ENCODE results near the gene ZMYND11. TPM values are rescaled to one million over a fixed set of nuclear protein-coding genes. Genes with fewer than 3 reads are reported as not detected.
A peak's percentile ranks its signal among the peaks of the same experiment; 100 is the strongest.

The ZMYND11 gene
- total and polyA plus RNA-seq, 11 donors = 22.7 to 96.6 (median 73.3) TPM

GRCh38 chr10:241451-241850 is 106.2 kb downstream of the ZMYND11 start:
- ATAC-seq (peak in 3 of 4 donors; percentile 26 to 65 (median 44)), DNase-seq (no peak)
- peak overlapping the region in 1 of 12 donors; percentile 13 for H3K27ac ChIP-seq
- H3K9me3 ChIP-seq = no peaks in the 10 kb centered on the region
- intact Hi-C loops (cut with DNase I) = no loop called here
- H3K27me3 ChIP-seq = no peaks in the 10 kb centered on the region
- TF ChIP-seq POLR2A (IDR thresholded peaks at IDR 0.05) (no peak), CTCF (IDR thresholded peaks at IDR 0.05) (no peak)
- H3K4me3 ChIP-seq = no peak overlapping the region
- H3K36me3 ChIP-seq = peaks cover 0 to 100% (median 86%) of the 10 kb centered on the region in 9 donors
- WGBS, 4 donors = 69 to 82% (median 75%) methylated on average over 6 of the region's 6 CpGs
- peaks cover 0 to 8% (median 0%) of the 10 kb centered on the region in 12 donors for H3K4me1 ChIP-seq

GRCh38 chr10:241966-242643 is 106.8 kb downstream of the ZMYND11 start:
- DNase-seq = no peak
- ATAC-seq = no peak
- Histone ChIP-seq H3K27ac (no peak overlapping the region), H3K27me3 (no peaks in the 10 kb centered on the region), H3K4me1 (peaks cover 0 to 8% (median 0%) of the 10 kb centered on the region in 12 donors), H3K36me3 (peaks cover 0 to 100% (median 87%) of the 10 kb centered on the region in 9 donors), H3K9me3 (no peaks in the 10 kb centered on the region), H3K4me3 (no peak overlapping the region)
- WGBS, 4 donors = 86 to 88% (median 87%) methylated on average over 9 of the region's 9 CpGs
- TF ChIP-seq CTCF (IDR thresholded peaks at IDR 0.05) (no peak), POLR2A (IDR thresholded peaks at IDR 0.05) (no peak)
- intact Hi-C loops (cut with DNase I) = no loop called here

GRCh38 chr10:244227-244626 is 109.0 kb downstream of the ZMYND11 start:
- intact Hi-C loops (cut with DNase I) = no loop called here
- Histone ChIP-seq H3K27ac (no peak overlapping the region), H3K9me3 (no peaks in the 10 kb centered on the region), H3K36me3 (peaks cover 0 to 100% (median 88%) of the 10 kb centered on the region in 9 donors), H3K4me1 (peaks cover 0 to 8% (median 0%) of the 10 kb centered on the region in 12 donors), H3K27me3 (no peaks in the 10 kb centered on the region), H3K4me3 (no peak overlapping the region)
- TF ChIP-seq POLR2A (IDR thresholded peaks at IDR 0.05) = no peak
- TF ChIP-seq CTCF (IDR thresholded peaks at IDR 0.05) = no peak
- WGBS, 4 donors = 92 to 95% (median 94%) methylated on average over 7 of the region's 7 CpGs
- ATAC-seq (no peak), DNase-seq (no peak)

GRCh38 chr10:246431-246830 is 111.2 kb downstream of the ZMYND11 start:
- Histone ChIP-seq H3K4me3 (no peak overlapping the region), H3K4me1 (peaks cover 0 to 3% (median 0%) of the 10 kb centered on the region in 12 donors), H3K27ac (no peak overlapping the region), H3K27me3 (no peaks in the 10 kb centered on the region), H3K9me3 (no peaks in the 10 kb centered on the region), H3K36me3 (peaks cover 0 to 100% (median 88%) of the 10 kb centered on the region in 9 donors)
- DNase-seq = no peak
- WGBS, 4 donors = 96 to 98% (median 97%) methylated on average over 9 of the region's 9 CpGs
- ATAC-seq = no peak
- intact Hi-C loops (cut with DNase I) = no loop called here
- TF ChIP-seq CTCF (IDR thresholded peaks at IDR 0.05) (no peak), POLR2A (IDR thresholded peaks at IDR 0.05) (no peak)
